Kasumi-1 (cell line): ENCODE measurements around the gene LGR4.
"Not testable (repeated sequence)": the region's sequence is repeated elsewhere in the genome, so short reads cannot be mapped to it uniquely, and the experiment has no call there.

Experiments used
- DNase-seq, 2 experiments: peaks; one replicate each; lab custom pipeline; 2025; lab: John Stamatoyannopoulos, UW

LGR4 gene

GRCh38 chr11:27472398-27473016 lies at the start of gene LGR4:
Gene LGR4 (minus strand): TSS chr11:27472790. CDS start chr11:27472302, 488 bp downstream.
- peak; percentile 88 to 89 for DNase-seq

- DNase-seq, result no peak
Measured at GRCh38 chr11:27520226-27520625, 47.6 kb upstream of the LGR4 start.

- DNase-seq, result no peak
Measured at GRCh38 chr11:27518518-27518917, 45.9 kb upstream of the LGR4 start.

GRCh38 chr11:27517490-27517889 lies 44.9 kb upstream of the LGR4 start:
- DNase-seq, result not testable (repeated sequence)

- DNase-seq, result no peak
Measured at GRCh38 chr11:27514558-27514957, 42.0 kb upstream of the LGR4 start.

GRCh38 chr11:27514076-27514475 lies 41.5 kb upstream of the LGR4 start:
- no peak for DNase-seq

GRCh38 chr11:27513389-27513788 lies 40.8 kb upstream of the LGR4 start:
- DNase-seq, result no peak

- no peak for DNase-seq
Measured at GRCh38 chr11:27512238-27512637, 39.6 kb upstream of the LGR4 start.

GRCh38 chr11:27509908-27510307 lies 37.3 kb upstream of the LGR4 start:
- no peak for DNase-seq

GRCh38 chr11:27507557-27508322 lies 35.1 kb upstream of the LGR4 start:
- no peak for DNase-seq

GRCh38 chr11:27506200-27507182 lies 33.9 kb upstream of the LGR4 start, which contains the start of gene LIN7C:
Gene LIN7C (minus strand): TSS chr11:27506769. CDS start chr11:27506752, 17 bp downstream.
- DNase-seq, result peak; percentile 96

GRCh38 chr11:27505781-27506180 lies 33.2 kb upstream of the LGR4 start:
- no peak for DNase-seq

- no peak for DNase-seq
Measured at GRCh38 chr11:27504205-27504604, 31.6 kb upstream of the LGR4 start.

- no peak for DNase-seq
Measured at GRCh38 chr11:27501100-27501499, 28.5 kb upstream of the LGR4 start.

GRCh38 chr11:27497911-27498310 lies 25.3 kb upstream of the LGR4 start:
- DNase-seq, result no peak

GRCh38 chr11:27497284-27497866 lies 24.8 kb upstream of the LGR4 start:
- DNase-seq, result peak; percentile 72

- no peak for DNase-seq
Measured at GRCh38 chr11:27496461-27496860, 23.9 kb upstream of the LGR4 start.

- DNase-seq, result no peak
Measured at GRCh38 chr11:27495710-27496300, 23.2 kb upstream of the LGR4 start.

- DNase-seq, result no peak
Measured at GRCh38 chr11:27489092-27489491, 16.5 kb upstream of the LGR4 start.

GRCh38 chr11:27487706-27488105 lies 15.1 kb upstream of the LGR4 start:
- no peak for DNase-seq
